Right lobe of liver (tissue), 4 donors: Measurements from ENCODE around the gene PYURF.
"Not testable (repeated sequence)": the region's sequence is repeated elsewhere in the genome, so short reads cannot be mapped to it uniquely, and the experiment has no call there.

Experiments
- CTCF ChIP-seq, 4 donors: fragments of 200-600 bp in 3 of 4; fragments of 450-650 bp in 1 of 4; IDR thresholded peaks; one replicate each; pipeline versions ENCODE4 v1.5.1 to v1.8.0; 2016 to 2022; ENCODE audit warnings: antibody characterized with exemption in 4 of 4, mild to moderate bottlenecking in 2 of 4
- POLR2A ChIP-seq: fragments of 450-650 bp; IDR thresholded peaks from one replicate; pipeline ENCODE4 v1.6.1; 2017; ENCODE audit warnings: antibody characterized with exemption, mild to moderate bottlenecking
- donor health status: DM: no; HTN: no; CAD: no.
- donor health status: DM: no; HTN: no; CAD: no.
- donor health status: DM: no; HTN: yes; CAD: no.

GRCh38 chr4:88539322-88540068 is 15.9 kb upstream of the PYURF start:
- peak; percentile 68 to 80 (median 74) for TF ChIP-seq CTCF (IDR thresholded peaks at IDR 0.05)
- TF ChIP-seq POLR2A, result not testable (repeated sequence)
